CD4-positive, alpha-beta T cell treated with Interleukin-6 at 100 ng/mL for 8 hours (primary cell): Measurements from ENCODE around the gene CXCL17.
"Not testable (repeated sequence)": the region's sequence is repeated elsewhere in the genome, so short reads cannot be mapped to it uniquely, and the experiment has no call there.

Source experiments
- DNase-seq: peaks from one replicate; pipeline ENCODE4 v3.0.0-alpha.2; 2020; ENCODE audit warnings: mixed read lengths, low spot score

The CXCL17 gene, protein sequence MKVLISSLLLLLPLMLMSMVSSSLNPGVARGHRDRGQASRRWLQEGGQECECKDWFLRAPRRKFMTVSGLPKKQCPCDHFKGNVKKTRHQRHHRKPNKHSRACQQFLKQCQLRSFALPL

DNA sequence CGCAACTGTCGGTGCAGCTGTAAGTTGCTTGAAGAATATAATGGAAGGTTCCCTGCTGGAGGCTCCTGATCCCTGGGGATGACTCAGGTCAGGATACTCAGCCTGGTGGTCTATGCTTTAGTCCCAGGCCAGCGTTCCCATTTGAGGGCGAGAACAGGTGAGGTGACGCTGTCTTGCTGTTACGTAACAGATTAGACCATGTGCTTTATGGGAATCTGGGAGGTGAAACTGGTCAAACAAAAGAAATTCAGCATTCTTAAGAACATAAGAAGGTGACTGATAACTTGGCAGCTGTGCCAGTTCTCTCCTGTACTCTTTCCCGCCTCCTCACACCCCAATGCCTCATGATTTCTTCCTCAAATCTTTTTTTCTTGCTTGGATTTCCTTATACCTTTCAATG lies at the start of gene CXCL17:
TSS of gene CXCL17 (minus strand) at position 114 of the 400 bp plus-strand sequence. CDS start 114 bp downstream, outside the sequence.
- no peak for DNase-seq

- no peak for DNase-seq
These were observed 46.2 kb upstream of the CXCL17 start for GRCh38 chr19:42488783-42489521.

GRCh38 chr19:42487798-42488178 lies 45.0 kb upstream of the CXCL17 start:
- no peak for DNase-seq

DNA sequence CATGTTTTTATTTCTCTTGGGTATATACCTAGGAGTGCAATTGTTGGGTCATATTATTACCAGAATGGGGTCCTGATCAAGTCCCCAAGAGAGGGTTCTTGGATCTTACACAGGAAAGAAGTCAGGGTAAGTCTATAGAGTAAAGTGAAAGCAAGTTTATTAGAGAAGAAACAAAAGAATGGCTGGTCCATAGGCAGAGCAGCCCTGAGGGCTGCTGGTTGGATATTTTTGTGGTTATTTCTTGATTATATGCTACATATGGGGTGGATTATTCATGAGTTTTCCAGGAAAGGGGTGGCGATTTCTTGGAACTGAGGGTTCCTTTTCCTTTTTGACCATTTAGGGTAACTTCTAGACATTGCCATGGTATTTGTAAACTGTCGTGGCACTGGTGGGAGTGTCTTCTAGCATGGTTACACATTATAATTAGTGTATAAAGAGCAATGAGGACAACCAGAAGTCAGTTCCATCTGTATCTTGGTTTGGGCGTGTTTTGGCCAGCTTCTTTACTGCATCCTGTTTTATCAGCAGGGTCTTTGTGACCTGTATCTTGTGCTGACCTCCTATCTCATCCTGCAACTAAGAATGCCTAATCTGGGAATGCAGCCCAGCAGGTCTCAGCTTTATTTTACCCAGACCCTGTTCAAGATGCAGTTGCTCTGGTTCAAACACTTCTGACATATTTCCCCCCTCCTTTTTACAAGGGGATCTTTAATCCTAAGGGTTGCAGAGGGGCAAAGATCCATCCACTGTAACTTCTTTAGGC lies 44.5 kb upstream of the CXCL17 start:
- no peak for DNase-seq

GRCh38 chr19:42485036-42485435 lies 42.3 kb upstream of the CXCL17 start:
- not testable (repeated sequence) for DNase-seq

DNA sequence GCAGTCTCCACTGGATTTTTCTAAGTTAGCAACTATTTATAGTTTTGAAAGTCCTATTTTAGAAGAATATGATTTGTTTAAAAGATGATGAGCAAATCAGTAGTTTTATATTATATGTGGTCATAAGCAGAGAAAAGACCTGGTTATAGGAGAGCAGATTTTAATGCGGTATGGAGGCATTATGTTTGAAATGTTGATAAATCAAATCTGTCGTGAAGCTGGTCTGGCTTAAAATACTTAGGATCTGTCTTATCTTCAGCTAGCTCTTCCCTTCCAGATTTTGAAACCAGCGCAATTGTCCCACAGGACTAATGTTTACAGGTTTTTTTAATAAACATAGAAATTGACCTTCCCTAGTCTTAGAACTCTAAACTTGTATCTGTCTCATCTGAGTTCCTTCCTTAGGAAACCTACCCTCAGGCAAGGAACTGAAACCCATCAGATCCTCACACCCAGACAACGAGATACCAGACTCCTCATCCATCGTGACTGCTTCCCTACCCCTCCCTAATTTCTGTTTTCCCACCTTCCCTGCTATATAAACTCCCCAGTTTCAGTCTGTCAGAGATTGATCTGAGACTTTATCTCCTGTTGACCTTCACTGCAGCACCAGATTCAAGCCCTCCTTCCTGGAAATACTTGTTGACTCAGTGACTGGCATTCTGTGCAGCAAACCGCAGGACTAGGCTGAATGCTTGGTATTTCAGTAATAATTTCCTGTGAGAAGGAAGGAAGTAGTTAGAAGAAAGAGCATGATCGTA lies 37.8 kb upstream of the CXCL17 start:
- DNase-seq, result peak; percentile 27

DNA sequence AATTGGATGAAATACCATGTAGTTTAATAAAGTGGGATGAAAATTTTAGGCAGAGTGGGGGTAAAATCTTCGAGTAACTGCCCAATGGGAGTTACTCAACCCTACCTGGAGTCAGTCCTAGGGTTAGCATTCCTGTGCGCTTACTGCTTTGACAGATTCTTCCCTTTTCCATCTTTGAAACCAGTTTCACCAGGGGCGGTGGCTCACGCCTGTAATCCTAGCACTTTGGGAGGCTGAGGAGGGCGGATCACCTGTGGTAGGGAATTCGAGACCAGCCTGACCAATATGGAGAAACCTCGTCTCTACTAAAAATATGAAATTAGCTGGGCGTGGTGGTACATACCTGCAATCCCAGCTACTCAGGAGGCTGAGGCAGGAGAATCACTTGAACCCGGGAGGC lies 37.0 kb upstream of the CXCL17 start:
- DNase-seq, result no peak

- DNase-seq, result no peak
These were observed 36.1 kb upstream of the CXCL17 start for GRCh38 chr19:42478765-42479311.

DNA sequence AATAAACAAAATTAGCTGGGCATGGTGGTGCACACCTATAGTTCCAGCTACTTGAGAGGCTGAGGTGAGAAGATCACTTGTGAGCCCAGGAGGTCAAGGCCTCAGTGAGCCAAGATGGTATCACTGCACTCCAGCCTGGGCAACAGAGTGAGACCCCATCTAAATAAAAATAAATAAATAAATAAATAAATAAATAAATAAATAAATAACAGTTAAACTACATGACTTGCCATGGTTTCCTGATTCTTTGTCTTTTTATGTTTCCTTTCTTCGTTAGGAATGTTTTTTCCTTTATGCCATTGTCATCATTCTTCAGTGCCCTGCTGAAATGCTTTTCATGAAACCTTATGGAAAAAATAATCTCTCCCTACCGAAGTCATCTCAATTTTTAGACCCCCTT lies 35.2 kb upstream of the CXCL17 start:
- no peak for DNase-seq

DNA sequence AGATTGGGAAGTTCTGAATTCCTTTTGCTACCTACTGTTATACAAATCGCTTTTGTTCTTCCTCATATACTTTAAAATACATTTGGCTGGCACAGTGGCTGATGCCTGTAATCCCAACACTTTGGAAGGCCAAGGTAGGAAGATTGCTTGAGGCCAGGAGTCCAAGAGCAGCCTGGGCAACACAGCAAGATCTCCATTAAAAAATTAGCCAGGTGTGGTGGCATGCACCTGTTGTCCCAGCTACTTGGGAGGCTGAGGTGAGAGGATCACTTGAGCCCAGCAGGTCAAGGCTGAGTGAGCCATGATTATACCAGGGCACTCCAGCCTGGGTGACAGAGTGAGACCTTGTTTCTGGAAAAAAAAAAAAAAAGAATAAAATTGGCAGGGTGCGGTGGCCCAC lies 34.4 kb upstream of the CXCL17 start:
- DNase-seq, result no peak

GRCh38 chr19:42475366-42475765 lies 32.6 kb upstream of the CXCL17 start:
- no peak for DNase-seq

GRCh38 chr19:42474743-42475142 lies 32.0 kb upstream of the CXCL17 start:
- DNase-seq, result no peak

GRCh38 chr19:42473686-42474085 lies 30.9 kb upstream of the CXCL17 start:
- no peak for DNase-seq

DNA sequence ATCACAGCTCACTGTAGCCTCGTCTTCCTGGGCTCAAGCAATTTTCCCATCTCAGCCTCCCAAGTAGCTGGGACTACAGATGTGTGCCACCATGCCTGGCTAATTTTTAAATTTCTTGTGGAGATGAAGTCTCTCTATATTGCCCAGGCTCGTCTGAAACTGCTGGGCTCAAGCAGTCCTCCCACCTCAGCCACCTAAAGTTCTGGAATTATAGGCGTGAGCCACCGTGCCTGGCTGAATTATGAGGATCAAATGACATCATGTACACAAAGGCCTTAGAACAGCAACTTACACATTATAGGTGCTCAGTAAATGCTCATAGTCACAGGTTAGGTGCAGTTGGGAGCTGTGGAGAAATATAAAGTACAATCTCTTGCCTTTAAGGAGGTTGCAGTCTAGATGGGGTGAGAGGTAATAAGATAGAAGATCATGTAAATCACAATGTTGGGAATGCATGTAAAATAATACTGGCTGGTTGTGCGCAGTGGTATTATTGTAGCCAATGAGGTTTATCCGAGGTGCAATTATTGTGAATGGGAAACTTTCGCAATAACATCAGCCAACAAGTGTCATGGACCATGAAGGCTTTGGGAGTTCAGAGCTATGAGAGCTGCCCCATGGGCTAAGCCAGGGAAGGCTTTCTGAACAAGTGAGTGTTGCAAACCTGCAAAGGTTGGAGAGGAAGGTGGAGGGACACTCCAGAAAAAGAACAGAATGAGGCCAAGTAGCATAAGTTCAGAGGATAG lies 29.8 kb upstream of the CXCL17 start:
- DNase-seq, result no peak

GRCh38 chr19:42471554-42472249 lies 29.0 kb upstream of the CXCL17 start:
- DNase-seq, result no peak

GRCh38 chr19:42469311-42470235 lies 26.8 kb upstream of the CXCL17 start:
- no peak for DNase-seq

DNA sequence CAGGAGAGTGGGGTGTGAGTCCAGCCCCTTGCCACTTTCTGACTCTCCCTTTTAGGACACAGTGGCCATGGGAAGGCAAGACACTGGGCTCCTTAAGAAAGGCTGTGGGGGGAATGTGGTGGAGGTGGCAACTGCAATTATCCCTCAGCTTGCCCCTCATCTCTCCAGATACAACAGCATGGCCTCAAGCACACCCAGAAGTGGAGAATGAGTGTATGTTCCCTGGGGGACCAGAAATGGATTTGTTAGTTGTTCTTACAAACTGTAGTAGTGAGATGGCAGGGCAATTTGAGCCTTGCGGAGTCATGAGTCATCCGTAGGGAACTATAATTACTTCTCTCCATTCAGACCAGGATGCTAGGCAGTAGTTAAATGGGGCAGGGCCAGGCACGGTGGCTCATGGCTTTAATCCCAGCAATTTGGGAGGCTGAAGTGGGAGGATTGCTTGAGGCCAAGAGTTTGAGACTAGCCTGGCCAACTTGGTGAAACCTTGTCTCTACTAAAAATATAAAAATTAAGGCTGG lies 25.6 kb upstream of the CXCL17 start:
- DNase-seq, result no peak

DNA sequence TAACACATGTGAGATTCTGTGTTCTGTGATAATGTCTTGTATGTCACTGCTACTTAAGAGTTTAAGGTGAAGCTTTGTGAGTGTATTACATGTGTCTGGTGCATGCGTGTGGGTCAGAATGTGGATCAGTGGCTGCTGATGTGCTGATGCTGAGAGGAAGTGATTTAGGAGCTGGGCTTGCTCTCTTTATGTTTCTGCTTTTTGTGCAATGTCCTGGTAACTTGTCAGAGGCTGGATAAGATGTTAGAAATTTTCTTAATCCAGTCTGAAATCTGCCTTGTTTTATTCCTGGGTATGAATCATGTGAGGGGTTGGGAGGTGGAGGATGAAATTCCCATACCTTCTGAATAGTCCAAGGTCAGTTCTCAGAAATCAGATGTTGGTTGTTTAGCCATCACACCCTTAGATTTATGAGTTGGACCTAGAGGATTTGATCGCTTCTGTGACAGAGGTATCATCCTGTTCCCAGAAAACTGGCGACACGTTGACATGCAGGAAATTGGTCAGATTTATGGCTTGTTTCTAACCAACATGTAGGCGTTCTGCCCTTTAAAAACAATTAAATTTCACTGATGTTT lies 24.5 kb upstream of the CXCL17 start:
- no peak for DNase-seq

- DNase-seq, result no peak
These were observed 23.9 kb upstream of the CXCL17 start for GRCh38 chr19:42466521-42467182.
